Neuron (in vitro differentiated cells): ENCODE measurements around the gene MAP3K19.

Experiments
- H2AFZ ChIP-seq: one replicate; pipeline ENCODE4 v1.6.1; 2013; ENCODE audit warnings: low read depth, mild to moderate bottlenecking, inconsistent platforms, low read length, moderate library complexity
- H3K27me3 ChIP-seq: one replicate; pipeline ENCODE4 v1.6.1; 2013; ENCODE audit warnings: low read length; ENCODE audit not compliant: insufficient read depth
- H3K36me3 ChIP-seq: one replicate; pipeline ENCODE4 v1.6.1; 2013; ENCODE audit warnings: low read length; ENCODE audit not compliant: insufficient read depth
- H3K4me1 ChIP-seq: one replicate; pipeline ENCODE4 v1.6.1; 2013; ENCODE audit warnings: low read length; ENCODE audit not compliant: insufficient read depth
- H3K4me3 ChIP-seq: 2 replicates; pipeline ENCODE4 v1.5.1; 2013; ENCODE audit warnings: mild to moderate bottlenecking, low read length, moderate library complexity
- H3K9me3 ChIP-seq: one replicate; pipeline ENCODE4 v1.6.1; 2013; ENCODE audit warnings: low read length

Gene MAP3K19

GRCh38 chr2:134926231-134926931 is 120.9 kb downstream of the MAP3K19 start:
- Histone ChIP-seq H3K4me3 (no peak overlapping the region), H3K4me1 (peaks cover 8% of the 10 kb centered on the region), H2AFZ (no peak overlapping the region), H3K36me3 (peaks cover 32% of the 10 kb centered on the region), H3K27me3 (no peaks in the 10 kb centered on the region), H3K9me3 (no peaks in the 10 kb centered on the region)

DNA sequence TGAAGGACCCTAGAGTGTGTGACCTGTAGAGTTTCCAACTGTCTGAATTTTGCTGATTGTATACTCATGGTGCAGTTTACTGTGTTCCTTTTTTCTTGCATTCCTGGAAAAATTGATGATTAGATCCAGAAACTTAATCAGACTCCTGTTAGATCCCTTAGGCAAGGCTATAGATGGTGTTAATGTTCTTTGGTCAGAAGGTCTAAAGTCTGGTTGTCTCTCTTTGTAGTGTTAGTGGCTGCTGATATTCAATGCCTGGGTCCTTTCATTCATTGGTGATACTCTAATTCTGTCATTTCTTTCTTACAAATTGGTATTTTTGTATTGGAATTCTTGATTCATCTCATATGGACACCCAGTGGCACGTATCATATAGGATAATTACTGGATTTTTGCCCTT is 122.3 kb downstream of the MAP3K19 start:
- Histone ChIP-seq H3K9me3 (no peaks in the 10 kb centered on the region), H3K4me1 (peaks cover 20% of the 10 kb centered on the region), H2AFZ (no peak overlapping the region), H3K27me3 (no peaks in the 10 kb centered on the region), H3K36me3 (peaks cover 23% of the 10 kb centered on the region), H3K4me3 (no peak overlapping the region)

DNA sequence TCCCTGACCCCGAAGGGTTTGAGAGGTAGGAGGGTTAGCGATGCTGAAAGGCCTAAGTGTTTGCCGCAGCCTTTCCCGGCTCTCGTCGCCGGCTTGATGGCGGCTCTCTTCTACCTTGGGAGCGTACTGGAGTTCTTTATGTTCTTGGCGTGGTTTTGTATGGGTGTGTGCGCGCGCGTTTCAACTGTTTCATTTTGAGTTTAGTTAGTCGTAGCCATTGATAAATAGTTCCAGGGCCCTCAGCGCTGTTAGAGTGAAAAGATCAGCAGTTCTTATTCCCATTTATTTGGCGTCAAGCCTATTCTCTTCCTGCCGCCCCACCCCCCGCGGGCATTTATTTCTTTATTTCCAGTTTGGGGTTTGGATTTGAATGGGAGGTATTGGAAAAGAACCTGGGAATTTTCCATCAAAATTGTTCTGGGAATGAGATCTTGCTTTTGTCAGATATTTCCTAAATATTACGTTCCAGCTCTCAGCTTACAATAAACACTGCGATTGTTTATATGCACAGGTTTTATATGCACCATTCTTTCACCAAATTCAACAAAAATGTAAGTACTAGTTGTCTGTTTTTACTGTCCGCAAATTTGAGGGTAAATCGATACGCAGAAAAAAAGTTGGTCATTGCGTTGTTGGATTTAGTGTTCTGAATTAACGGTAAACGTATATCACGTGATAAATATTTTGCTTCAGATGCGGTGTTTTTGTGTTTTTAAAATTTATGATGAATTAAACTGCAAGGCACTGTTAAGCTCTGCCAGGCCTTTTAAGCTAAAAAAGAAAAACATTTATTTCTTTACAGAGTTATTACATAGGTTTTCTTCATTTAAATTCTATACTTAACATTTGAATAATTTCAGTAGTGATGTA is 127.7 kb downstream of the MAP3K19 start:
- Histone ChIP-seq H3K4me3 (peak overlapping the region; percentile 85), H3K27me3 (no peaks in the 10 kb centered on the region), H3K9me3 (no peaks in the 10 kb centered on the region), H2AFZ (peak overlapping the region; percentile 29), H3K36me3 (peaks cover 7% of the 10 kb centered on the region), H3K4me1 (peaks cover 20% of the 10 kb centered on the region)

- no peaks in the 10 kb centered on the region for H3K9me3 ChIP-seq
- H3K4me1 ChIP-seq, result peaks cover 20% of the 10 kb centered on the region
- H3K27me3 ChIP-seq, result no peaks in the 10 kb centered on the region
- H3K36me3 ChIP-seq, result peaks cover 2% of the 10 kb centered on the region
- H2AFZ ChIP-seq, result peak within 1 kb of the TSS; percentile 98
- peak within 1 kb of the TSS; percentile 85 for H3K4me3 ChIP-seq
Observed at GRCh38 chr2:134918526-134919340, 128.5 kb downstream of the MAP3K19 start, which contains the start of gene CCNT2. CCNT2 (plus strand) TSS chr2:134918822; CDS start chr2:134918855, 33 bp downstream.

- Histone ChIP-seq H3K9me3 (no peaks in the 10 kb centered on the region), H3K27me3 (no peaks in the 10 kb centered on the region), H2AFZ (peak overlapping the region; percentile 98), H3K4me3 (peak overlapping the region; percentile 85), H3K4me1 (peaks cover 20% of the 10 kb centered on the region), H3K36me3 (no peaks in the 10 kb centered on the region)
Observed at GRCh38 chr2:134917888-134918525, 129.2 kb downstream of the MAP3K19 start.

DNA sequence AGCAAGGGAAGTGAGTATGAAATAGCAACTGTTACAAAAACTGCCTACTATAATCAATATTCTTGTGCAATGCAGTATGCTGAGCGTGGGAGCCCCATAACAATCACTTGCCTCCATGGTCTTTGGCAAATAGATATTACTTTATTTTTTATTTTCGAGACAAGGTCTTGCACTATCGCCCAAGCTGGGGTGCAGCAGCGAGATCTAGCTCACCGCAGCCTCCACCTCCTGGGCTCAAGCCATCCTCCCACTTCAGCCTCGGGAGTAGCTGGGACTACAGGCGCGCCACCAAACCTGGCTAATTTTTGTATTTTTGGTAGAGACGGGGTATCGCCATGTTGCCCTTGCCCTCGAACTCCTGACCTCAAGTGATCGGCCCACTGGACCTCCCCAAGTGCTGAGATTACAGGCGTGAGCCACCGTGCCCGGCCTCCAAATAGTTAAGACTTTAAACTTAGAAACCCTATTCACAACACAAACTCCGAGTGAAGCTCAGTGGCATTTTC is 129.8 kb downstream of the MAP3K19 start:
- Histone ChIP-seq H2AFZ (peak overlapping the region; percentile 98), H3K4me1 (peaks cover 20% of the 10 kb centered on the region), H3K27me3 (no peaks in the 10 kb centered on the region), H3K4me3 (peak overlapping the region; percentile 85), H3K36me3 (no peaks in the 10 kb centered on the region), H3K9me3 (no peaks in the 10 kb centered on the region)
